NCI-H524 (cell line): Measurements from ENCODE around the gene BCORL1.
A peak's percentile ranks its signal among the peaks of the same experiment; 100 is the strongest.

Experiments
- DNase-seq, 2 experiments: peaks; one replicate each; lab custom pipeline; 2025; lab: John Stamatoyannopoulos, UW

Gene BCORL1

GRCh38 chrX:130094696-130095095 lies 112.3 kb downstream of the BCORL1 start:
- DNase-seq, result no peak

GRCh38 chrX:130095249-130096030 lies 113.0 kb downstream of the BCORL1 start:
- no peak for DNase-seq

GRCh38 chrX:130097507-130098209 lies 115.2 kb downstream of the BCORL1 start:
- peak; percentile 16 to 67 for DNase-seq

GRCh38 chrX:130098210-130098552 lies 115.7 kb downstream of the BCORL1 start:
- DNase-seq, result no peak

GRCh38 chrX:130100180-130100579 lies 117.7 kb downstream of the BCORL1 start:
- DNase-seq, result peak in 1 of 2 experiments; percentile 52

- no peak for DNase-seq
These were observed 121.2 kb downstream of the BCORL1 start for GRCh38 chrX:130103605-130104004.

- DNase-seq, result no peak
These were observed 122.8 kb downstream of the BCORL1 start for GRCh38 chrX:130105244-130105643.

- DNase-seq, result no peak
These were observed 123.6 kb downstream of the BCORL1 start for GRCh38 chrX:130106071-130106470.
